GM12864 (cell line): Measurements from ENCODE around the gene ESCO1.

Source experiments
- DNase-seq: peaks from one replicate; pipeline ENCODE4 v3.0.0-alpha.2; 2011; ENCODE audit warnings: low read depth
- H3K4me3 ChIP-seq: 2 replicates; pipeline ENCODE4 v1.5.1; 2011; ENCODE audit warnings: mild to moderate bottlenecking, low read depth, low read length, control low read depth
- CTCF ChIP-seq: IDR thresholded peaks from 2 replicates; pipeline ENCODE4 v1.5.1; 2011; ENCODE audit warnings: low read depth, mild to moderate bottlenecking, moderate library complexity, low read length, control low read depth, inconsistent platforms; ENCODE audit errors: missing control alignments

Gene ESCO1

GRCh38 chr18:21489119-21489750, 111.3 kb downstream of the ESCO1 start:
- H3K4me3 ChIP-seq, result no peak overlapping the region
- peak; percentile 16 for DNase-seq
- TF ChIP-seq CTCF, result peak; percentile 80

- no peak for DNase-seq
- TF ChIP-seq CTCF, result no peak
These were observed 113.5 kb downstream of the ESCO1 start for GRCh38 chr18:21486905-21487437.

GRCh38 chr18:21484851-21485636, 115.5 kb downstream of the ESCO1 start:
- DNase-seq, result no peak
- H3K4me3 ChIP-seq, result no peak overlapping the region
- TF ChIP-seq CTCF, result no peak

More at GRCh38 chr18:21486905-21487437, 113.5 kb downstream of the ESCO1 start:
- no peak overlapping the region for H3K4me3 ChIP-seq

- no peak for TF ChIP-seq CTCF
- no peak for DNase-seq
- H3K4me3 ChIP-seq, result no peak overlapping the region
These were observed 117.5 kb downstream of the ESCO1 start for GRCh38 chr18:21483051-21483450.

- no peak overlapping the region for H3K4me3 ChIP-seq
- TF ChIP-seq CTCF, result no peak
These were observed 118.8 kb downstream of the ESCO1 start for GRCh38 chr18:21481739-21482138.

GRCh38 chr18:21479721-21480120, 120.8 kb downstream of the ESCO1 start:
- TF ChIP-seq CTCF, result no peak
- H3K4me3 ChIP-seq, result no peak overlapping the region
- DNase-seq, result no peak

More at GRCh38 chr18:21481739-21482138, 118.8 kb downstream of the ESCO1 start:
- DNase-seq, result no peak
